Right lobe of liver (tissue), 6 donors: ENCODE measurements around the gene ZDHHC6. TPM values are rescaled to one million over a fixed set of nuclear protein-coding genes. Genes with fewer than 3 reads are reported as not detected.
"Not testable (repeated sequence)": the region's sequence is repeated elsewhere in the genome, so short reads cannot be mapped to it uniquely, and the experiment has no call there.

ENCODE experiments used
- ATAC-seq, 4 donors: fragments of 200-7000 bp; cut with Tn5 transposase; one replicate each; pipeline ENCODE4 v1.9.1; 2020; ENCODE audit warnings: mild to moderate bottlenecking in 4 of 4, moderate library complexity in 4 of 4
- DNase-seq, 3 donors: peaks; one replicate each; pipeline ENCODE4 v3.0.0-alpha.2; 2020
- H3K27ac ChIP-seq, 3 donors: fragments of 200-600 bp; one replicate each; pipeline ENCODE4 v1.8.0; 2022
- H3K27me3 ChIP-seq, 2 donors: fragments of 200-600 bp; one replicate each; pipeline ENCODE4 v1.8.0; 2022
- H3K36me3 ChIP-seq, 4 donors: fragments of 200-600 bp; sonication (generic) in 1 of 4; one replicate each; pipeline versions ENCODE4 v1.5.1 to v1.8.0; 2017 to 2022; ENCODE audit warnings: control low read depth in 1 of 4
- H3K4me1 ChIP-seq, 4 donors: fragments of 200-600 bp; sonication (generic) in 1 of 4; one replicate each; pipeline versions ENCODE4 v1.5.1 to v1.8.0; 2017 to 2022; ENCODE audit warnings: control low read depth in 1 of 4
- H3K4me3 ChIP-seq, 3 donors: fragments of 200-600 bp; one replicate each; pipeline ENCODE4 v1.8.0; 2022
- H3K9me3 ChIP-seq, 4 donors: fragments of 200-600 bp; sonication (generic) in 1 of 4; one replicate each; pipeline versions ENCODE4 v1.5.1 to v1.8.0; 2017 to 2022; ENCODE audit warnings: control low read depth in 1 of 4
- CTCF ChIP-seq, 4 donors: fragments of 200-600 bp in 3 of 4; fragments of 450-650 bp in 1 of 4; IDR thresholded peaks; one replicate each; pipeline versions ENCODE4 v1.5.1 to v1.8.0; 2016 to 2022; ENCODE audit warnings: antibody characterized with exemption in 4 of 4, mild to moderate bottlenecking in 2 of 4
- POLR2A ChIP-seq: fragments of 450-650 bp; IDR thresholded peaks from one replicate; pipeline ENCODE4 v1.6.1; 2017; ENCODE audit warnings: antibody characterized with exemption, mild to moderate bottlenecking
- WGBS: methylation state at CpG from one replicate; pipeline ENCODE4 v1.1.6; 2018; ENCODE audit warnings: low coverage, low lambda C conversion rate; ENCODE audit not compliant: insufficient coverage; ENCODE audit errors: missing lambda C conversion rate; 5-methylcytosine and 5-hydroxymethylcytosine counted together
- intact Hi-C, 2 donors: fragments of 100-400 bp; cut with DNase I; formaldehyde crosslinking; loops; one replicate each; pipeline versions ENCODE4 v1.11.2 to v1.14.1; 2022
- total RNA-seq, 6 experiments: library from RNA; depleted of rRNA in 2 of 6; stranded (reverse); fragments of >200 nt in 2 of 6; fragmentation: NEBNext Ultra II Directional in 3 of 6; extraction: Animal tissue kit (Norgen Biotek cat#: 25700) in 3 of 6; gene quantifications; one replicate each; pipeline versions ENCODE4 v1.1.0 to v1.2.4, GENCODE V29; 2016 to 2023
- donor health status: DM: no; HTN: yes; CAD: no.
- donor health status: DM: no; HTN: no; CAD: no.
- donor health status: DM: no; HTN: no; CAD: no.
- donor health status: DM: no; HTN: yes; CAD: no.
- donor health status: DM: no; HTN: yes; CAD: no.

The ZDHHC6 gene
- total RNA-seq, 6 experiments from 2014 or later: 12.2 to 23.0 (median 16.0) TPM

GRCh38 chr10:112388548-112388947 lies 58.2 kb downstream of the ZDHHC6 start:
- no peaks in the 10 kb centered on the region for H3K9me3 ChIP-seq
- peaks cover 0 to 71% (median 34%) of the 10 kb centered on the region in 4 donors for H3K4me1 ChIP-seq
- TF ChIP-seq POLR2A (no peak), CTCF (IDR thresholded peaks at IDR 0.05) (no peak)
- peak; percentile 26 to 52 (median 48) for ATAC-seq
- intact Hi-C loops: no loop called here
- H3K36me3 ChIP-seq: no peaks in the 10 kb centered on the region
- H3K27ac ChIP-seq: peak overlapping the region; percentile 38 to 45 (median 43)
- no peak for DNase-seq
- H3K27me3 ChIP-seq: no peaks in the 10 kb centered on the region
- WGBS: 13% methylated on average over 2 of the region's 2 CpGs
- no peak overlapping the region for H3K4me3 ChIP-seq

- H3K9me3 ChIP-seq, H3K36me3 ChIP-seq, ATAC-seq, DNase-seq, H3K27me3 ChIP-seq, intact Hi-C loops, H3K4me3 ChIP-seq: not testable (repeated sequence)
- Histone ChIP-seq H3K4me1 (peaks cover 0 to 71% (median 35%) of the 10 kb centered on the region in 4 donors), H3K27ac (peak overlapping the region in 2 of 3 donors; percentile 34 to 38)
- 89% methylated on average over 4 of the region's 7 CpGs for WGBS
These were observed 58.7 kb downstream of the ZDHHC6 start for GRCh38 chr10:112388056-112388455.

- H3K4me3 ChIP-seq: no peak overlapping the region
- intact Hi-C loops: no loop called here
- ATAC-seq: no peak
- DNase-seq: no peak
- TF ChIP-seq CTCF (IDR thresholded peaks at IDR 0.05): no peak
- TF ChIP-seq POLR2A: no peak
- H3K27ac ChIP-seq: no peak overlapping the region
- peaks cover 0 to 57% (median 26%) of the 10 kb centered on the region in 4 donors for H3K4me1 ChIP-seq
- no peaks in the 10 kb centered on the region for H3K9me3 ChIP-seq
- H3K36me3 ChIP-seq: no peaks in the 10 kb centered on the region
- no peaks in the 10 kb centered on the region for H3K27me3 ChIP-seq
- WGBS: 73% methylated on average over 4 of the region's 4 CpGs
These were observed 61.5 kb downstream of the ZDHHC6 start for GRCh38 chr10:112385201-112385600.

GRCh38 chr10:112384141-112384540 lies 62.6 kb downstream of the ZDHHC6 start:
- ATAC-seq (no peak), DNase-seq (no peak)
- H3K4me3 ChIP-seq: no peak overlapping the region
- no peaks in the 10 kb centered on the region for H3K27me3 ChIP-seq
- no peak for TF ChIP-seq POLR2A
- TF ChIP-seq CTCF (IDR thresholded peaks at IDR 0.05): no peak
- H3K4me1 ChIP-seq: peaks cover 0 to 57% (median 28%) of the 10 kb centered on the region in 4 donors
- intact Hi-C loops: no loop called here
- no peaks in the 10 kb centered on the region for H3K36me3 ChIP-seq
- no peaks in the 10 kb centered on the region for H3K9me3 ChIP-seq
- 53% methylated on average over 2 of the region's 2 CpGs for WGBS
- H3K27ac ChIP-seq: no peak overlapping the region

GRCh38 chr10:112383325-112383724 lies 63.4 kb downstream of the ZDHHC6 start:
- DNase-seq: peak in 1 of 3 donors; percentile 36
- peak; percentile 62 to 80 (median 74) for ATAC-seq
- Histone ChIP-seq H3K27ac (peak overlapping the region in 2 of 3 donors; percentile 33 to 45), H3K4me3 (no peak overlapping the region), H3K27me3 (no peaks in the 10 kb centered on the region), H3K9me3 (no peaks in the 10 kb centered on the region), H3K4me1 (peaks cover 0 to 57% (median 27%) of the 10 kb centered on the region in 4 donors), H3K36me3 (no peaks in the 10 kb centered on the region)
- TF ChIP-seq POLR2A (no peak), CTCF (IDR thresholded peaks at IDR 0.05) (no peak)
- intact Hi-C loops: no loop called here
- WGBS: 14% methylated on average over 3 of the region's 3 CpGs
